ENCODE results near the gene TMEM106B. TPM values are rescaled to one million over a fixed set of nuclear protein-coding genes. Genes with fewer than 3 reads are reported as not detected.

TMEM106B gene
- total RNA-seq, 1 experiment from 2014 or later: 27.3 TPM

DNA sequence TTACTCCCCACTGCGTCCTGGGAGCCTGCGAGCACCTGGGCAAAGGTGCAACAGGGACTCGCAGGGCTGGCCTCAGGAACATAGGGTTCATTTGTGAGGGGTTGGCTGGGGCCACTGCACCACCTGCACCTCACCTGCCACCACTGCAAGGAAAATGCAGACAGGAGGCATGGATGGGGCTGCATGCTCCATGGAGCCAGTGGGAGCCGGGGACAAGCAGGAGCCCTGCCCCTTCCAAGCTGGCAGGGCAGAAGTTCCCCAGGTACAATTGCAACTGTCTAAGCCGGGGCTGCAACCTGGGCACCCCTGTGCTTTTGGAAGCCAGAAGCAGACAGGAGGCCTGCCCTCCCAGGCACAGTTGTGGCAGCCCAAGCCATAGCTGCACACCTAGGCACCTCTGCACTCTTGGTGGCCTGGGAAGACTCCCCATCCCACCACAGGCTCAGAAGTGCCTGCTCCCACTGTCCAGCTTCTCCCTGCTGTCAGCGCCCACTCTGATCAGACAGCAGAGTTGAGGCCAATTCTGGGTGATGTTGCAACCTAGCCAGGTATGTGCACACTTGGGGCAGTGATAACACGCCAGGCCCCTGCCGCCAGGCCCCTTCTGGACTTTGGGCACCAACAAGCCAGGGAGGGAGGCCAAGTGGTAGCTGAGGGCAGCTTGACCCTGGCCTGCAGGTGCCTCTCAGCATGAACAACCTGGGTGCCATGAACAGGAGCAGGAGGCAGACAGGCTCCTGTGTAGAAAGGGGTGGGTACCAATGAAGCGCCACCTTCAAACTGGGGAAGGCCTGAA, 58.2 kb downstream of the TMEM106B start:
- H3K4me1 Mint-ChIP-seq: no peaks in the 10 kb centered on the region
- CTCF ChIA-PET: interaction anchor here (0.5 to 1.7 kb wide), 2 partner anchors 25 to 1031 kb away, joined by 3 read pairs; no protein-coding TSS in a partner anchor

DNA sequence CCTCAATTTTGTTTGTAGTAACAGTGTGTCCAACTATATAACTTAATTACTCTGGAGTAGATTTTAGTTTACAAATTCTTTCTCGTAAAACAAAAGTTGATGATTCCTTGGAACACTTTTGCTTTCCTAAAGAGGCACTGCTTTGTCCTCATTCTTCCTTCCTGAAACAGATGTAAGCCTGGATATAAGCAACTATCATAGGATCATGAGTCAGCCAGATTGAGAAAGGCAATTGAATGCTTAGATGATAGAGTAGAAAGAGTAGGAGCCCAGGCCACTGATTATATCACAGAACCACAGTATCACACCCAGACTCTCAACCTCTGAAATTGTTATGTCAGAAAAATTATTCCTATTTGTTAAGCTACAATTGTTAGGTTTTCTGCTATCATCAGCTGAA, 69.9 kb downstream of the TMEM106B start:
- peaks cover 8% of the 10 kb centered on the region for H3K36me3 Mint-ChIP-seq
- peaks cover 13% of the 10 kb centered on the region for H3K9me3 Mint-ChIP-seq
- H3K4me1 Mint-ChIP-seq: peaks cover 13% of the 10 kb centered on the region
- CTCF ChIA-PET: no interaction called here
- H3K27ac Mint-ChIP-seq: no peak overlapping the region
- ATAC-seq (no peak), DNase-seq (ENCODE audit: low spot score) (no peak)
- H3K27me3 Mint-ChIP-seq (ENCODE audit: low read depth): no peaks in the 10 kb centered on the region
- POLR2A ChIA-PET: no interaction called here
- TF ChIP-seq SOX15 (CRISPR knock-in tag; IDR thresholded peaks at IDR 0.05): no peak
- TF ChIP-seq, protein P1, sequence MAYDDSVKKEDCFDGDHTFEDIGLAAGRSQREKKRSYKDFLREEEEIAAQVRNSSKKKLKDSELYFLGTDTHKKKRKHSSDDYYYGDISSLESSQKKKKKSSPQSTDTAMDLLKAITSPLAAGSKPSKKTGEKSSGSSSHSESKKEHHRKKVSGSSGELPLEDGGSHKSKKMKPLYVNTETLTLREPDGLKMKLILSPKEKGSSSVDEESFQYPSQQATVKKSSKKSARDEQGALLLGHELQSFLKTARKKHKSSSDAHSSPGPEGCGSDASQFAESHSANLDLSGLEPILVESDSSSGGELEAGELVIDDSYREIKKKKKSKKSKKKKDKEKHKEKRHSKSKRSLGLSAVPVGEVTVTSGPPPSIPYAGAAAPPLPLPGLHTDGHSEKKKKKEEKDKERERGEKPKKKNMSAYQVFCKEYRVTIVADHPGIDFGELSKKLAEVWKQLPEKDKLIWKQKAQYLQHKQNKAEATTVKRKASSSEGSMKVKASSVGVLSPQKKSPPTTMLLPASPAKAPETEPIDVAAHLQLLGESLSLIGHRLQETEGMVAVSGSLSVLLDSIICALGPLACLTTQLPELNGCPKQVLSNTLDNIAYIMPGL (CRISPR knock-in tag; IDR thresholded peaks at IDR 0.05): no peak
- no peak for TF ChIP-seq ZNF138 (CRISPR knock-in tag; conservative IDR thresholded peaks at IDR 0.05)
- TF ChIP-seq, protein P2, sequence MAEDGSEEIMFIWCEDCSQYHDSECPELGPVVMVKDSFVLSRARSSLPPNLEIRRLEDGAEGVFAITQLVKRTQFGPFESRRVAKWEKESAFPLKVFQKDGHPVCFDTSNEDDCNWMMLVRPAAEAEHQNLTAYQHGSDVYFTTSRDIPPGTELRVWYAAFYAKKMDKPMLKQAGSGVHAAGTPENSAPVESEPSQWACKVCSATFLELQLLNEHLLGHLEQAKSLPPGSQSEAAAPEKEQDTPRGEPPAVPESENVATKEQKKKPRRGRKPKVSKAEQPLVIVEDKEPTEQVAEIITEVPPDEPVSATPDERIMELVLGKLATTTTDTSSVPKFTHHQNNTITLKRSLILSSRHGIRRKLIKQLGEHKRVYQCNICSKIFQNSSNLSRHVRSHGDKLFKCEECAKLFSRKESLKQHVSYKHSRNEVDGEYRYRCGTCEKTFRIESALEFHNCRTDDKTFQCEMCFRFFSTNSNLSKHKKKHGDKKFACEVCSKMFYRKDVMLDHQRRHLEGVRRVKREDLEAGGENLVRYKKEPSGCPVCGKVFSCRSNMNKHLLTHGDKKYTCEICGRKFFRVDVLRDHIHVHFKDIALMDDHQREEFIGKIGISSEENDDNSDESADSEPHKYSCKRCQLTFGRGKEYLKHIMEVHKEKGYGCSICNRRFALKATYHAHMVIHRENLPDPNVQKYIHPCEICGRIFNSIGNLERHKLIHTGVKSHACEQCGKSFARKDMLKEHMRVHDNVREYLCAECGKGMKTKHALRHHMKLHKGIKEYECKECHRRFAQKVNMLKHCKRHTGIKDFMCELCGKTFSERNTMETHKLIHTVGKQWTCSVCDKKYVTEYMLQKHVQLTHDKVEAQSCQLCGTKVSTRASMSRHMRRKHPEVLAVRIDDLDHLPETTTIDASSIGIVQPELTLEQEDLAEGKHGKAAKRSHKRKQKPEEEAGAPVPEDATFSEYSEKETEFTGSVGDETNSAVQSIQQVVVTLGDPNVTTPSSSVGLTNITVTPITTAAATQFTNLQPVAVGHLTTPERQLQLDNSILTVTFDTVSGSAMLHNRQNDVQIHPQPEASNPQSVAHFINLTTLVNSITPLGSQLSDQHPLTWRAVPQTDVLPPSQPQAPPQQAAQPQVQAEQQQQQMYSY (CRISPR knock-in tag; IDR thresholded peaks at IDR 0.05): no peak
- TF ChIP-seq ZNF219 (CRISPR knock-in tag; IDR thresholded peaks at IDR 0.05; ENCODE audit: borderline replicate concordance): no peak
- no peak for TF ChIP-seq PRRX2 (CRISPR knock-in tag; IDR thresholded peaks at IDR 0.05)
- TF ChIP-seq, protein P3, sequence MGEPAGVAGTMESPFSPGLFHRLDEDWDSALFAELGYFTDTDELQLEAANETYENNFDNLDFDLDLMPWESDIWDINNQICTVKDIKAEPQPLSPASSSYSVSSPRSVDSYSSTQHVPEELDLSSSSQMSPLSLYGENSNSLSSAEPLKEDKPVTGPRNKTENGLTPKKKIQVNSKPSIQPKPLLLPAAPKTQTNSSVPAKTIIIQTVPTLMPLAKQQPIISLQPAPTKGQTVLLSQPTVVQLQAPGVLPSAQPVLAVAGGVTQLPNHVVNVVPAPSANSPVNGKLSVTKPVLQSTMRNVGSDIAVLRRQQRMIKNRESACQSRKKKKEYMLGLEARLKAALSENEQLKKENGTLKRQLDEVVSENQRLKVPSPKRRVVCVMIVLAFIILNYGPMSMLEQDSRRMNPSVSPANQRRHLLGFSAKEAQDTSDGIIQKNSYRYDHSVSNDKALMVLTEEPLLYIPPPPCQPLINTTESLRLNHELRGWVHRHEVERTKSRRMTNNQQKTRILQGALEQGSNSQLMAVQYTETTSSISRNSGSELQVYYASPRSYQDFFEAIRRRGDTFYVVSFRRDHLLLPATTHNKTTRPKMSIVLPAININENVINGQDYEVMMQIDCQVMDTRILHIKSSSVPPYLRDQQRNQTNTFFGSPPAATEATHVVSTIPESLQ (CRISPR knock-in tag; IDR thresholded peaks at IDR 0.05): no peak
- no peak for TF ChIP-seq ZNF416 (CRISPR knock-in tag; IDR thresholded peaks at IDR 0.05)
- TF ChIP-seq, protein P4, sequence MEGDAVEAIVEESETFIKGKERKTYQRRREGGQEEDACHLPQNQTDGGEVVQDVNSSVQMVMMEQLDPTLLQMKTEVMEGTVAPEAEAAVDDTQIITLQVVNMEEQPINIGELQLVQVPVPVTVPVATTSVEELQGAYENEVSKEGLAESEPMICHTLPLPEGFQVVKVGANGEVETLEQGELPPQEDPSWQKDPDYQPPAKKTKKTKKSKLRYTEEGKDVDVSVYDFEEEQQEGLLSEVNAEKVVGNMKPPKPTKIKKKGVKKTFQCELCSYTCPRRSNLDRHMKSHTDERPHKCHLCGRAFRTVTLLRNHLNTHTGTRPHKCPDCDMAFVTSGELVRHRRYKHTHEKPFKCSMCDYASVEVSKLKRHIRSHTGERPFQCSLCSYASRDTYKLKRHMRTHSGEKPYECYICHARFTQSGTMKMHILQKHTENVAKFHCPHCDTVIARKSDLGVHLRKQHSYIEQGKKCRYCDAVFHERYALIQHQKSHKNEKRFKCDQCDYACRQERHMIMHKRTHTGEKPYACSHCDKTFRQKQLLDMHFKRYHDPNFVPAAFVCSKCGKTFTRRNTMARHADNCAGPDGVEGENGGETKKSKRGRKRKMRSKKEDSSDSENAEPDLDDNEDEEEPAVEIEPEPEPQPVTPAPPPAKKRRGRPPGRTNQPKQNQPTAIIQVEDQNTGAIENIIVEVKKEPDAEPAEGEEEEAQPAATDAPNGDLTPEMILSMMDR (IDR thresholded peaks at IDR 0.05): no peak
- no peak for TF ChIP-seq ZNF121 (CRISPR knock-in tag; IDR thresholded peaks at IDR 0.05)
- TF ChIP-seq, protein P5, sequence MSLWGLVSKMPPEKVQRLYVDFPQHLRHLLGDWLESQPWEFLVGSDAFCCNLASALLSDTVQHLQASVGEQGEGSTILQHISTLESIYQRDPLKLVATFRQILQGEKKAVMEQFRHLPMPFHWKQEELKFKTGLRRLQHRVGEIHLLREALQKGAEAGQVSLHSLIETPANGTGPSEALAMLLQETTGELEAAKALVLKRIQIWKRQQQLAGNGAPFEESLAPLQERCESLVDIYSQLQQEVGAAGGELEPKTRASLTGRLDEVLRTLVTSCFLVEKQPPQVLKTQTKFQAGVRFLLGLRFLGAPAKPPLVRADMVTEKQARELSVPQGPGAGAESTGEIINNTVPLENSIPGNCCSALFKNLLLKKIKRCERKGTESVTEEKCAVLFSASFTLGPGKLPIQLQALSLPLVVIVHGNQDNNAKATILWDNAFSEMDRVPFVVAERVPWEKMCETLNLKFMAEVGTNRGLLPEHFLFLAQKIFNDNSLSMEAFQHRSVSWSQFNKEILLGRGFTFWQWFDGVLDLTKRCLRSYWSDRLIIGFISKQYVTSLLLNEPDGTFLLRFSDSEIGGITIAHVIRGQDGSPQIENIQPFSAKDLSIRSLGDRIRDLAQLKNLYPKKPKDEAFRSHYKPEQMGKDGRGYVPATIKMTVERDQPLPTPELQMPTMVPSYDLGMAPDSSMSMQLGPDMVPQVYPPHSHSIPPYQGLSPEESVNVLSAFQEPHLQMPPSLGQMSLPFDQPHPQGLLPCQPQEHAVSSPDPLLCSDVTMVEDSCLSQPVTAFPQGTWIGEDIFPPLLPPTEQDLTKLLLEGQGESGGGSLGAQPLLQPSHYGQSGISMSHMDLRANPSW (CRISPR knock-in tag; conservative IDR thresholded peaks at IDR 0.05; ENCODE audit: low read depth): no peak
- no peak for TF ChIP-seq KAT7 (CRISPR knock-in tag; IDR thresholded peaks at IDR 0.05; ENCODE audit: borderline replicate concordance)
- no peak for TF ChIP-seq TCF7 (CRISPR knock-in tag; IDR thresholded peaks at IDR 0.05; ENCODE audit: low read depth)
- TF ChIP-seq OVOL2 (CRISPR knock-in tag; IDR thresholded peaks at IDR 0.05; ENCODE audit: borderline replicate concordance): no peak
- no peak overlapping the region for H3K4me3 Mint-ChIP-seq

More for the DNA sequence above, 58.2 kb downstream of the TMEM106B start:
- TF ChIP-seq GABPB1 (CRISPR knock-in tag; IDR thresholded peaks at IDR 0.05) (peak; percentile 52; the same call in 1 of the 2 replicates), SMAD4 (CRISPR knock-in tag; IDR thresholded peaks at IDR 0.05) (no peak)
- POLR2A ChIA-PET: no interaction called here
- H3K27ac Mint-ChIP-seq: no peak overlapping the region
- DNase-seq (ENCODE audit: low spot score): no peak
- no peak overlapping the region for H3K4me3 Mint-ChIP-seq
- ATAC-seq: no peak
- H3K36me3 Mint-ChIP-seq: no peaks in the 10 kb centered on the region
- no peaks in the 10 kb centered on the region for H3K9me3 Mint-ChIP-seq
- H3K27me3 Mint-ChIP-seq (ENCODE audit: low read depth): no peaks in the 10 kb centered on the region

Data from WTC11 (cell line).